NCI-H146 (cell line): Measurements from ENCODE around the gene PRRT1B.
A peak's percentile ranks its signal among the peaks of the same experiment; 100 is the strongest.
"Not testable (repeated sequence)": the region's sequence is repeated elsewhere in the genome, so short reads cannot be mapped to it uniquely, and the experiment has no call there.

Experiments
- DNase-seq: peaks from one replicate; lab custom pipeline; 2025; lab: John Stamatoyannopoulos, UW

Gene PRRT1B

GRCh38 chr9:131522257-131523085 is 22.9 kb upstream of the PRRT1B start:
- DNase-seq = no peak

GRCh38 chr9:131523086-131523388 is 22.3 kb upstream of the PRRT1B start:
- DNase-seq = no peak

- no peak for DNase-seq
Measured at GRCh38 chr9:131523451-131524435, 21.6 kb upstream of the PRRT1B start.

- no peak for DNase-seq
Measured at GRCh38 chr9:131524665-131525315, 20.5 kb upstream of the PRRT1B start.

GRCh38 chr9:131525643-131526565 is 19.4 kb upstream of the PRRT1B start:
- no peak for DNase-seq

GRCh38 chr9:131528186-131528585 is 17.1 kb upstream of the PRRT1B start:
- no peak for DNase-seq

- no peak for DNase-seq
Measured at GRCh38 chr9:131528886-131529505, 16.3 kb upstream of the PRRT1B start.

GRCh38 chr9:131529597-131530545 is 15.5 kb upstream of the PRRT1B start:
- DNase-seq = no peak

GRCh38 chr9:131530546-131530919 is 14.8 kb upstream of the PRRT1B start:
- peak; percentile 39 for DNase-seq

GRCh38 chr9:131530920-131531832 is 14.1 kb upstream of the PRRT1B start, which contains the start of gene UCK1:
Gene UCK1 (minus strand): TSS chr9:131531263. CDS start chr9:131531174, 89 bp downstream.
- peak; percentile 83 for DNase-seq

GRCh38 chr9:131534721-131535237 is 10.5 kb upstream of the PRRT1B start:
- peak; percentile 41 for DNase-seq

- no peak for DNase-seq
Measured at GRCh38 chr9:131537946-131538345, 7.4 kb upstream of the PRRT1B start.

- no peak for DNase-seq
Measured at GRCh38 chr9:131539223-131539923, 6.0 kb upstream of the PRRT1B start.

- DNase-seq = no peak
Measured at GRCh38 chr9:131543141-131543540, 2.2 kb upstream of the PRRT1B start.

- DNase-seq = no peak
Measured at GRCh38 chr9:131545786-131546335, 538 bp downstream of the PRRT1B start.

GRCh38 chr9:131546336-131547084 is 1.2 kb downstream of the PRRT1B start:
- peak; percentile 32 for DNase-seq

- DNase-seq = not testable (repeated sequence)
Measured at GRCh38 chr9:131549186-131549585, 3.9 kb downstream of the PRRT1B start.
